Suprapubic skin (tissue), 4 donors: ENCODE data around the gene PARP16.

Source experiments
- POLR2A ChIP-seq, 2 donors: fragments of 450-650 bp; IDR thresholded peaks; one replicate each; pipeline ENCODE4 v1.6.1; 2017; ENCODE audit warnings: antibody characterized with exemption in 2 of 2, mild to moderate bottlenecking in 2 of 2, moderate library complexity in 2 of 2
- POLR2AphosphoS5 ChIP-seq, 3 donors: sonication (generic); formaldehyde crosslinking; IDR thresholded peaks; one replicate each; pipeline ENCODE4 v1.6.1; 2017; ENCODE audit warnings: antibody characterized with exemption in 3 of 3
- TF ChIP-seq, protein P1 (sequence below), 2 donors: fragments of 200-600 bp in 1 of 2; fragments of 450-650 bp in 1 of 2; sonication (generic) in 1 of 2; IDR thresholded peaks; one replicate each; pipeline ENCODE4 v1.5.1; 2016 to 2019; ENCODE audit warnings: antibody characterized with exemption in 2 of 2, mild to moderate bottlenecking in 1 of 2, moderate library complexity in 1 of 2

DNA sequence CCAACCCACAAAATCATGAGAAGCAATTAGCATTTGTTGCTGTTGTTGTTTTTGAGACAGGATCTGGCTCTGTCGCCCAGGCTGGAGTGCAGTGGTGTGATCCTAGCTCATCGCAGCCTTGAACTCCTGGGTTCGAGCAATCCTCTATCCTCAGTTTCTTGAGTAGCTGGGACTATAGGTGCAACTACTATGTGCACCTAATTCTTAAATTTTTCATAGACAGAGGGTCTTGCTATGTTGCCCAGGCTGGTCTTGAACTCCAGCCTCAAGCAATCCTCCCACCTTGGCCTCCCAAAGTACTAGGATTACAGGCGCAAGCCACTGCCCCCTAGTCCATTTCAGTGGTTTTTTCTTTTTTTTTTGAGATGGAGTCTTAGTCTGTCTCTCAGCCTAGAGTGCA lies 18.3 kb downstream of the PARP16 start:
- TF ChIP-seq, protein P1, sequence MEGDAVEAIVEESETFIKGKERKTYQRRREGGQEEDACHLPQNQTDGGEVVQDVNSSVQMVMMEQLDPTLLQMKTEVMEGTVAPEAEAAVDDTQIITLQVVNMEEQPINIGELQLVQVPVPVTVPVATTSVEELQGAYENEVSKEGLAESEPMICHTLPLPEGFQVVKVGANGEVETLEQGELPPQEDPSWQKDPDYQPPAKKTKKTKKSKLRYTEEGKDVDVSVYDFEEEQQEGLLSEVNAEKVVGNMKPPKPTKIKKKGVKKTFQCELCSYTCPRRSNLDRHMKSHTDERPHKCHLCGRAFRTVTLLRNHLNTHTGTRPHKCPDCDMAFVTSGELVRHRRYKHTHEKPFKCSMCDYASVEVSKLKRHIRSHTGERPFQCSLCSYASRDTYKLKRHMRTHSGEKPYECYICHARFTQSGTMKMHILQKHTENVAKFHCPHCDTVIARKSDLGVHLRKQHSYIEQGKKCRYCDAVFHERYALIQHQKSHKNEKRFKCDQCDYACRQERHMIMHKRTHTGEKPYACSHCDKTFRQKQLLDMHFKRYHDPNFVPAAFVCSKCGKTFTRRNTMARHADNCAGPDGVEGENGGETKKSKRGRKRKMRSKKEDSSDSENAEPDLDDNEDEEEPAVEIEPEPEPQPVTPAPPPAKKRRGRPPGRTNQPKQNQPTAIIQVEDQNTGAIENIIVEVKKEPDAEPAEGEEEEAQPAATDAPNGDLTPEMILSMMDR (IDR thresholded peaks at IDR 0.05) = no peak
- no peak for TF ChIP-seq POLR2A (IDR thresholded peaks at IDR 0.05)
- TF ChIP-seq POLR2AphosphoS5 (IDR thresholded peaks at IDR 0.05) = no peak
